Skin epidermis (tissue), 12 donors: Measurements from ENCODE around the gene TSPAN15.
A peak's percentile ranks its signal among the peaks of the same experiment; 100 is the strongest.

Source experiments
- H3K27ac ChIP-seq, 21 experiments: fragments of 200-600 bp; sonication (generic) in 11 of 21; one replicate each; pipeline ENCODE4 v1.5.0; 2020; ENCODE audit warnings: mild to moderate bottlenecking in 3 of 21, inconsistent platforms in 2 of 21, moderate library complexity in 2 of 21
- H3K4me3 ChIP-seq, 7 experiments: fragments of 200-600 bp; sonication (generic) in 2 of 7; one replicate each; pipeline ENCODE4 v1.5.0; 2020; ENCODE audit warnings: inconsistent platforms in 2 of 7, mild to moderate bottlenecking in 2 of 7, moderate library complexity in 1 of 7

TSPAN15 gene

DNA sequence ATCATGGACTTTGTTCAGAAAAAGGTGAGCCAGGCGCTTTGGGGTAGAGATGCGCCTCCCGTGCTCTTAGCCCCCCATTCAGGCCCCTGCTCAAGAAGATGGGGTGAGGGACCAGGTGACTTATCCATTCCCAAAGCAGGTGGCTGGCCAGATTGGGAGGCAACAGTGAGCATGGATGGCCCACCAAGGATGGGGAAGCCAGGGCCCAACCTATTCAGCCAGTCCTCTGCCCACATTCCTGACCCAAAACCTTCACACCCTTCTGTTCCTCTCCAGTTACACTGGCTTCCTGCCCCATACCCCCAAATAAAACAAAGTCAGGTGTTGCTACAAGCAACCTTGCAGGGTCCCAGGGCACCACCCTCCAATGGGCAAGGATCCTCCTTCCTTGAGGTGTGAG, 44.4 kb downstream of the TSPAN15 start:
- Histone ChIP-seq H3K27ac (peak overlapping the region in 1 of 21 experiments; percentile 56), H3K4me3 (no peak overlapping the region)

DNA sequence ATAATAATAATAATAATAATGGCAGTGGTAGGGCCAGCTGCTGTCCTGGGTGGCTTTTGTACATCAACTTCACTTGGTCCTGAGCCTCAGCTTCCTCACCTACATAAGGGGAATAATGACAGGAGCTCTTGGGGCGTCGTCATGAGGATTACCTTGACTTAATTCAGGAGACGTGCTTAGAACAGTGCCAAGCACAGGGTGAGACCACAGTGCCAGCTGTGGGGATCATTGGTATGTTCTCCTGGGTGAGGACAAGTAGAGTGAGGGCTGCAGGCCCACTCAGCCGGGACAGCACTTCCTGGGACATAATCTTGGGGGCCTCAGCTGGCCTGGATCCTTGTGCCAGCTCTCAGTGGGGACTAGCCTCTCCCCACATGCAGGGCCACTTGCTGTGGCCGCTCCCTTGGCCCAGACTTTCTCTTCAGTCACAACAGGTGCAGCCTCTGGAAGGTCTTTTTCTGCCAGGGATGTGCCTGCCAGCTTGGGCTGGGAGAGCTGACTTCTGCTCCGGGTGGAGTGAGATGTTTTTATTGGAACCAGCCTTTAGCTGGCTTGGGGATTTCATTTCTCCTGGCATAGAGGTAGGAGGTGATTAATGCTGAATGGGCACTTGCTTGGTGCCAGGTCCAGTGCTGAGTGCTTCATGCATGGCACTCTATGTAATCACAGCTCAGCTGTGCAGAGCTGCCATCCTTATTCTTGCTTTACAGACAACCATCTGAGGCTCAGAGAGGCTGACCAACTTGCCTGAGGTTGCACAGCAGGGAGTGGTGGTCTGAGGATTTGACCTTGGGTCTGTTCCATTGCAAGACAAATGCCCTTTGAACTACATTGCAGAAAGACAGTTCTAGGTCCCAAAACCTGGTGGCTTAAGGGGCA, 45.3 kb downstream of the TSPAN15 start:
- no peak overlapping the region for H3K4me3 ChIP-seq
- no peak overlapping the region for H3K27ac ChIP-seq

DNA sequence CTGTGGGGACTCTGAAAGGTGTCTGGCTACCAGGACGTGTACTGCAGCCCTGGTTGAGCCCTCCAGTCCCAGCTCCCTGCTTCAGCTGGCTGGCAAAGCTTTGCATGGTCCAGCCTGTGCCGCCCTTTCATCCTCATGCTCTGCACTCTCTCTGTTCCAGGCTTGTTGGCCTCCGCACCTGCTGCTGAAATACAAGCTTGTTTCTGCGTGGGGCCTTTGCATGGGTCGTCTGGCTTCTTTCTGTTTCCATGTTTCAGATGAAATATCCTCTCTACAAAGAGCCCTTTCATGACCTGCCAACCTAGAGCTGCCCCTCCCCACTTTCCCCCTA, 45.9 kb downstream of the TSPAN15 start:
- Histone ChIP-seq H3K4me3 (no peak overlapping the region), H3K27ac (no peak overlapping the region)

DNA sequence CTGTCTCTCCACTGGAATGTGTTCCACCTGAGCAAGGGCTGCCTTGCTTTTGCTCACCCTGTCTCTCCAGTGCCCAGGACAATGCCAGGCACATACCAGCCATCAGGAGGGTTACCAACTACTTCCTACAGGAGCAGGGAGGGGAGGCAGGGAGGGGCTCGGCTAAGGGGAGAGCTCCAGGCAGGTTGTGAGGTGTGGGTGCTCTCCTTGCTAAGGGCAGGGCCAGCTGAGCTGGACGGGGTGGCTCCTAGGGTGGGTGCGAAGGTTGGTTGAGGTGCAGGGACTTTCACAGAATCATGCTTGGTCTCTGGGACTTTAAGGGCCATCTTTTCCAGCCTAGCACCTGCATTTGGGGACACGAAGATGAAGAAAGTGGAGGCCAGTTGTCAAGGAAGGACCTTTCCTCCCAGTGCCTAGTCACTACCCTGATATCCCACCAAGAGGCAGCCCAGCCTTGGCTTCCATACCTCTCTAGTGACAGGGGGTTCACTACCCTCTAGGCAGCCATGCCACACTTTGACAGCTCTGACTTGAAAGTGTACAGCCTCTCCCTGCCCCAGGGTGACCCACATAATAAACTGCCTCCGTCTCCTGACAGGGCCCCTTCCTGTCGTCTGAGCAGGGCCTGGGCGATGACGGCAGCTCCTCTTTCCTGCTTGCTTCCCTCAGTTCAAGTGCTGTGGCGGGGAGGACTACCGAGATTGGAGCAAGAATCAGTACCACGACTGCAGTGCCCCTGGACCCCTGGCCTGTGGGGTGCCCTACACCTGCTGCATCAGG, 46.5 kb downstream of the TSPAN15 start:
- Histone ChIP-seq H3K27ac (peak overlapping the region in 1 of 21 experiments; percentile 23), H3K4me3 (no peak overlapping the region)

DNA sequence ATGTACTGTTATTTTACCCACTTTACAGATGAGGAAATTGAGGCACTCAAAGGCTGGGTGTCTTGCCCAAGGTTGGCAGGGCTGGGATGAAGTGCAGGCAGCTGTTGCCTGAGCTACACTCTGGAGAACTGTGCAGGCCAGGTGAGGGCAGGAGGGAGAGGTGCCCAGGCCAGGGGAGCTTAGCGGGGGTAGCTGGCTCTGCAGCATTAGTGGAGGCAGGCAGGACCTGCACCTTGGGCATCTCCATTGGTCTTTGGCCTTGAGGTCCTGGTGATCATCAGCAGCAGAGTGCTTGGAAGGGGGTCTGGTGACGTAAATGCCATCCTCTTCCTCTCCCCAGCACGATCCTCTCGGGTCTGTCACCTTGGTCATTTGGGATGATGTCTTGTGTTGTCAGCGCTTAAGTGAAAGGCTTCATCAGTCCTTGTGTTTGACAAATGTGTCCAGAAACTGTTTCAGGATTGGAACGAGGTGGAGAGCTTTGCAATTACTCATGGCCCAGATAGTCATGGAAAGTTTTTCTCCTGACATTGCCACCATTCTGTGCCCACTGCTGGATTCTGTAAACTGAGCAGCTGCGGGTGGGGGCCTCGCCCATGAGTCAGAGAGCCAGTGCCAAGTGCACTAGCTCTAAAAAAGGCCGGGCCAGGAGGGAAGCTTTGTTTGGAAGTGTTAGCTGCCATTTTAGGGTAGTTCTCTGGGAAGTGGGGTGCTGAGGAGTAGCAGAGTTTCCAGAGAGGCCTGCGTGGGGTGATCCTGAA, 47.6 kb downstream of the TSPAN15 start:
- H3K27ac ChIP-seq: no peak overlapping the region
- no peak overlapping the region for H3K4me3 ChIP-seq

DNA sequence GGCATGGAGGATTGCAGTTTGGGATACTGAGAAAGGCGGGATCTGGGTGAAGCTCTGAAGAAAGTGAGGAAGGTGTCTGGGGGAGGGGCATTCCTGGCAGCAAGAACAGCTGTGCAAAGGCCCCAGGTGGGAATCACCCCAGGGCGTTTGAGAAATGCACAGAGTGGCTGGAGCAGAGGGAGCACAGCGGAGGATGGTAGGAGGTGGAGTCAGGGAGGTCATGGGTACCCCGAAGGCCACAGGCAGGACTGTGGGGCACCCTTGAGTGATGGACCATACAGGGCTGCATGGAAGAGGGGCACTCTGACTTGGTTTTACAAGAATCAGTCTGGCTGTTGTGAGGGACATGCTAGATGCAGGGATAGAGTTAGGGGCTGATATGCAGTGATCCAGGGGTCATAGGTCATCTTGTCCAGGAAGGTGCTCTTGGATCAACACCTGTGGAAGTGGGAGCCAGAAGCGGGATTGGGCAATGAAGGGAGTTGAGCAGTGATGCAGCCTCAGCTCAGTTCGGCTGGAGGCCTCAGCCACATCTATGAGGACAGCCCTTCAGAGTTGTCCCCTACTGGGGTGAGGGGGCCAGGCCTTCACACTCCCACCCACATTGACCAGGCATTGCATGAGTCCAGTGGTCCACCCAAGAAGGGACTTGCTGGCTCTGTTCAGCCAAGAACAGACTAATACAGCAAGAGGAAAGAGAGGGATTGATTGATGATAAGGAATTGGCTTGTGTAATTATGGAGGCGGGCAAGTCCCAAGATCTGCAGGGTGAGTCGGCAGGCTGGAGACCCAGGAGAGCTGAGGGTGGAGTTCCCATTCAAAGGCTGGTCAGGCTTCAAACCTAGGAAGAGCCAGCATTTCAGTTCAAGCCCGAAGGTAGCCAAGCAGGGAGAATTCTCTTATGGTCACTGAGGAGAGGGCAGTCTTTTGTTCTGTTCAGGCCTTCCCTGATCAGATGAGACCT, 48.7 kb downstream of the TSPAN15 start:
- no peak overlapping the region for H3K4me3 ChIP-seq
- H3K27ac ChIP-seq: no peak overlapping the region

DNA sequence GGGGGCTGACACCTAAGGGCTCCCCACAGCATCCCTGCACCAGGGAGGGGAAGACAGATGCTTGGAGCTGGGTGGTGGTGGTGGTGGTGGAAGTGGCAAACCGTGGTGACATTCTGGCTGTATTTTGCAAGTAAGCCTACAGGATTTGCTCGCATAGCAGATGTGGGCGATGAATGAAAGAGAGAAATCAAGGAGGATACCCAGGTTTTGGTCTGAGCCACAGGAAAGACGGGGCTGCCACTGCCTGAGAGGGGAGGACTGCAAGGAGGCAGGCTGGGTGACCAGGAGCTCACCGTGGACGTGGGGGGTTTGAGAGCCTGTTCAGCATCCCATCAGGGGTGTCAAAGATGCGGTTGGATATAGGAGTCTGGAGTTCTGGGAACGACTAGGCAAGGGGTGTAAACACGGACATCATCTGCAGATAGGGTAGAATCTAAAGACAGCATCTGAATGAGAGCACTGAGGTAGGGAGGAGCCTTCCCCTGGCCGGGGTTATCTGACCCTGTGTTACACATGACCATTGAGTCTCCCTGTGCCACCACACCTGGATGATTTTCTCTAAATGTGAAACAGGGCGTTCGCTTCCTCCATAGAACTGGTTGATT, 49.7 kb downstream of the TSPAN15 start:
- H3K4me3 ChIP-seq: no peak overlapping the region
- H3K27ac ChIP-seq: no peak overlapping the region

DNA sequence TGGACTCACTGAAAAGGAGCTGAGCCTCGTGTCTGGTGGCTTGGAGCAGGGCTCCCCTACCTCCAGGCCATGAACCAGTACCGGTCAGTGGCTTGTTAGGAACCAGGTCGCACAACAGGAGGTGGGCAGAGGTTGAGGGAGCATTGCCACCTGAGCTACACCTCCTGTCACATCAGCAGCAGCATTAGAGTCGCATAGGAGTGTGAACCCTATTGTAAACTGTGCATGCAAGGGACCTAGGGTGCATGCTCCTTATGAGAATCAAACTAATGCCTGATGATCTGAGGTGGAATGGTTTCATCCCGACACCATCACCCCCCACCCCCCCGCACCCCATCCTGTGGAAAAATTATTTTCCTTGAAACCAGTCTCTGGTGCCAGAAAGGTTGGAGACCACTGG, 50.4 kb downstream of the TSPAN15 start:
- Histone ChIP-seq H3K27ac (no peak overlapping the region), H3K4me3 (no peak overlapping the region)

DNA sequence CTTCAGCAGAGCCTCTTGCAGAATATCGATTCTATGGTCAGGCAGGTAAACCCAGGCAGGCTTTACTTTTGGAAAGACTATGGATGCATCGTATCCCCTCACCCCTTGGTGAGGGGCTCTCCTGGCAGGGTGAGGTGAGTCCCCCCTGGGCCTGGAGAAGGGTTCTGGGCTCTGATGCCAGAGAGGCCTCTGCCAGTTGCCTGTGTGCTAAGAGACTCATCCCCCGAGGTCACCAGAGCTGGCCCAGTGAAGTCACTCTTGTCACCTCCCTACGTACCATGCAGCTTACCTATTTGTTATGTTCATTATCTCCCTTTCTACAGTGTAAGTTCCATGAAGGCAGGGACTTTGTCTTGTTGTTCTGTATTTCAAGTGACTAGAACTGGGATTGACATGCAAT, 51.3 kb downstream of the TSPAN15 start:
- Histone ChIP-seq H3K4me3 (no peak overlapping the region), H3K27ac (no peak overlapping the region)

DNA sequence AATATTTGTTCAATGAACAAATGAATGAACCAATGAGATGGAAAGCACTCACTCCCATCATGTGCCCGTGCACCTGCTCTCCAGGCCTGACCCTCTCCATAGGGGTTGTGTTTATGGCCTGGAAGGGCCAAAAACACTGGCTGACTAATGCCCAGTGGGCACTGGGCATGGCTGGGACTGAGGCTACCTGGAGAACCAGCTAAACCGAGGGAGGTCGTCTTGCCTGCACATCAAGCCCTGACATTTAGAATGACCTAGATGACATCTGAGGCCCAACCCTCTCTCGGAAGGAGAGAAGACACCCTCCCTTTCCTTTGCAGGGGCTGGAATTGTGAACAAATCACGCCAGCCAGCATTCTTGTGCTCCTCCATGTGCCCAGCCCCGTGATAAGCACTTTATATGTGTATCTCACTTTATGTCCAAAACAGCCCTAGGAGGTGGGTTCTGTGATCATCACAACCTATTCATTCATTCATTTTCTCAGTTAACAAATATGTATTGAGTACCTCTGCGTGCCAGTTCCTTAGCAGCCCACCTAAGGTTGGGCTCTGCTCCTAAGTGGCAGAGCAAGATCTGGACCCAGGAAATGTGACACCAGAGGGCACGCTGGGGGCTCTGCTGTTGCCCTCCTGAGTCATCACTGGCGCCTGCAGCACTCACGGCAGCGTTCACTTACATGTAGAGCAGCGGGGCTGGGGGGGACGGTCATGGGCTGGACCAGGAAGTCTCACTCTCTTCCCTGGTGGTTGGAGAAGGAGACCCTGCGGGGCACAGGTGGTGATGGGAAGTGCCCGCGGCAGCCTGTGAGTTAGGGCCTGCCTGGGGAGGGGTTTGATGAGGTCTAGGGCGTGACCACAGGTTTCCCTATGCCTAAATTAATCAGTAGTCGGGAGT, 52.0 kb downstream of the TSPAN15 start:
- H3K4me3 ChIP-seq: no peak overlapping the region
- no peak overlapping the region for H3K27ac ChIP-seq

DNA sequence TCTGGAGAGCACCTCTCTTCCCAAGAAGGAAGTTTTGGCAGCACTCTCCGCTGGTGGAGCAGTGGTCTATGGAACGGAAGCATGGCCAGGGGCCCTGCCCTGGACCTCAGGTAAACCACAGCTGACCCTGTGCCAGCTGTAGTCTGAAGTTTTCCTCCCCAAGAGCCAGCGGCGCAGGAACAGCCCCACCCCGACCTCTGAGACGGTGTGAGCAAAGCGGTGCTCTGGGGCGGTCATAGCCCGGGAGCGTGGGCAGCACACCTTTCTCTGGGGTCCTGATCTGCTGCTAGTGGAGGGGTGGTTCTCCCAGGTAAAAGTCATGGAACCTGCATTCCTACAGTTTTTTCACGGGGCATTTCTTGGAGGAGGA, 52.6 kb downstream of the TSPAN15 start:
- Histone ChIP-seq H3K27ac (no peak overlapping the region), H3K4me3 (no peak overlapping the region)

DNA sequence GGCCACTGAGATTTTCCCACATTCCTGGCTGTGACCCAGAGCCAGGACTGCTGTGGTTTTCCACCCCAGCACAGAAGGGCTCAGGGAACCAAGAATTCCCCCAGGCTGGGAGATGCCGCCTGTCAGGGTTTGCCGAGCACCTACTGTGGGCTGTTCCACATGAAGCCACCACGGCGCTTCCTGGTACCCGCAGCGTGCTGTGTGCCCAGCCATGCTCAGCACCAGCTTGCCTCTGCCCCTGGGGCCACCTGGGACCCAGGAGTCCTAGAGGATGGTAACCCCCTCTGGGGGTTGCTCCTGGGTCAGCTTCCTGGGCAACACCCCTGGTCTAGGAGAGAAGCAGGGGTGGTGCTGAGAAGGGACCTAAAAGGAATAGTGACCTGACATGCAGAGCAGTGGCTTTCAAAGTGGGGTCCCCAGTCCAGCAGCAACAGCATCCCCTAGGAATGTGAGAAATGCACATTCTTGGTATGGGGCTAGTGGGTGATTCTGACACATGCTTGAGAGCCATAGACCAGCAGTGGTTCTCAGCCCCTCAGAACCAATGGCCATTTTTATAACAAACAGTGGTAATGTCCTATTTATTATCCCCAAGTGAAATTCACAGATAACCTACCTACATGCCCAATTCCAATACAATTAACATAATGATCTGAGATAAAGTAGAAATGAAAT, 53.4 kb downstream of the TSPAN15 start:
- no peak overlapping the region for H3K4me3 ChIP-seq
- H3K27ac ChIP-seq: no peak overlapping the region

DNA sequence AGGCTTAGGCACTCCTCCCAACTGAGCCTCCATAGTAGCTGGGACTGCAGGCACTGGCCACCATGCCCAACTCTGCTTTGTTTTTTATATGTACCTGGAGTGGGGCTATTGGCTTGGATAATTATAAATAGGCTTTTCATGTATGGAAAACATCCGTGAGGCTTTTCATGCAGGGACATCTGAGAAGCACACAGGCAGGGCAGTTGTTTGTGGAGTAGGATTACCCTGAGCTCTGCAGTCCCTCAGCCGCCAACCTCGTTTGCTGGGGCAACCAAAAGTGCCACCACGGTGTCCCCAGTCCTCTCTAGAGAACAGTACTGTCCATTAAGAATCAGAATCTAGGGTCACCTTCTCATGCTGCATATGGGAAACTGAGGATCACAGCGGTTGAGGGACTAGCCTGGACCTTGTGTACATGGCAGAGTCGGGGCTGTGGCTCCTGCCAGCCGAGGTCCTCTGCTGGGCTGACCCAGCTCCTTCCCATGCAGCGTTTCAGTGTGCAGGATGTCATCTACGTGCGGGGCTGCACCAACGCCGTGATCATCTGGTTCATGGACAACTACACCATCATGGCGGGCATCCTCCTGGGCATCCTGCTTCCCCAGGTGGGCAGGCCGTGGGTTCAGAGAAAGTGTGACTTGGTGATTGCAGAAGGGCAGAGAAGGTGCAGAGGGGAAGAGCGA, 54.5 kb downstream of the TSPAN15 start:
- Histone ChIP-seq H3K4me3 (no peak overlapping the region), H3K27ac (no peak overlapping the region)

DNA sequence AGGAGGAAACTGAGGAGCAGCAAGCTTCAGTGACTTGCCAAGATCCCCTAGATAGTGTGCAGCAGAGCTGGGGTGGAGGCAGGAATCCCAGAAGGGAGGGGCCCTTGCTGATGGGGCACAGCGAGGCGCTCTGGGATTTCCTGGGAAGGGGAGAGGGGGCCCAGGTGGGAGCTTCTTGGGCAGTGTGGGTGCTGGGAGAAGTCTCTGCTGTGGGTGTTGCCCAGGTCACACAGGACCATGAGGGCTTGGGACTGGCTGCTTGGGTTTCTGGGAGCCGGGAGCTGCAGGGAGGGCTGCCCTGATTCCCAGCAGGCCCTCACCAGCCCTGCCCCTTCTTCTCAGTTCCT, 55.2 kb downstream of the TSPAN15 start:
- Histone ChIP-seq H3K4me3 (no peak overlapping the region), H3K27ac (no peak overlapping the region)

DNA sequence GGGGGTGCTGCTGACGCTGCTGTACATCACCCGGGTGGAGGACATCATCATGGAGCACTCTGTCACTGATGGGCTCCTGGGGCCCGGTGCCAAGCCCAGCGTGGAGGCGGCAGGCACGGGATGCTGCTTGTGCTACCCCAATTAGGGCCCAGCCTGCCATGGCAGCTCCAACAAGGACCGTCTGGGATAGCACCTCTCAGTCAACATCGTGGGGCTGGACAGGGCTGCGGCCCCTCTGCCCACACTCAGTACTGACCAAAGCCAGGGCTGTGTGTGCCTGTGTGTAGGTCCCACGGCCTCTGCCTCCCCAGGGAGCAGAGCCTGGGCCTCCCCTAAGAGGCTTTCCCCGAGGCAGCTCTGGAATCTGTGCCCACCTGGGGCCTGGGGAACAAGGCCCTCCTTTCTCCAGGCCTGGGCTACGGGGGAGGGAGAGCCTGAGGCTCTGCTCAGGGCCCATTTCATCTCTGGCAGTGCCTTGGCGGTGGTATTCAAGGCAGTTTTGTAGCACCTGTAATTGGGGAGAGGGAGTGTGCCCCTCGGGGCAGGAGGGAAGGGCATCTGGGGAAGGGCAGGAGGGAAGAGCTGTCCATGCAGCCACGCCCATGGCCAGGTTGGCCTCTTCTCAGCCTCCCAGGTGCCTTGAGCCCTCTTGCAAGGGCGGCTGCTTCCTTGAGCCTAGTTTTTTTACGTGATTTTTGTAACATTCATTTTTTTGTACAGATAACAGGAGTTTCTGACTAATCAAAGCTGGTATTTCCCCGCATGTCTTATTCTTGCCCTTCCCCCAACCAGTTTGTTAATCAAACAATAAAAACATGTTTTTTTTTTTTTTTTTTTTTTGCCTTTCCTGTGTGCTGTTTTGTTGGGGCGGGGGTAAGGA, 55.8 kb downstream of the TSPAN15 start:
- Histone ChIP-seq H3K27ac (peak overlapping the region in 4 of 21 experiments; percentile 17 to 60 (median 46)), H3K4me3 (peak overlapping the region in 3 of 7 experiments; percentile 11 to 22 (median 13))

DNA sequence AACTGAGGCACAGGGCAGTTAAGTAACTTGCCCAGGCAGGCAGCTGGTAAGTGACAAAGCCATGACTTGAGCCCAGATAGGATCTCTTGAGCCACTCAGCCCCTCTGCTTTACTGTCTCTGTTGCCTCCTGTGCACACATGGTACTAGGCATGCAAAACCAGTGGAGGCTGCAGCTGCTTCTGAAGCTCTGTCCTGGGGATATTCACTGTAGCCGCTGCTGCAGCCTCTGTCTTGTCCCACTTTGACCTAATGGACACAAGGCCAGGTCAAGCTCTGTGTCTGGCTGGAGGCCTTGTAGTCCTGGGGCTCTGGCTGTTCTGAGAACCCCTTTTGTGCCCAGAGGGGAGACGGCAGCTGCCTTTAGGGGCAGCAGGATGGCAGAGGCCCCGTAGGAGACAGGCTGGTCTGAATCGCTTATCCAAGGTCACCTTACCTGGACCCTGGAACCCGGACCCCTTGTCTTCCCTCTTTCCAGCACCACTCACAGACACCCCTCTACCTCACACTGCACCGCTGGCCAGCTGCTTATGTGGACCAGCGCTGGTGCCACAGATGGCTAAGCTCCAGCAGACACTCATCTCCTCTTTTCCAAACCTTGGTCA, 57.6 kb downstream of the TSPAN15 start:
- Histone ChIP-seq H3K4me3 (no peak overlapping the region), H3K27ac (no peak overlapping the region)
